Duodenal mucosa (tissue), 2 donors: Measurements from ENCODE around the gene CA4.

Source experiments
- H3K27ac ChIP-seq: one replicate; pipeline ENCODE4 v1.7.0; 2013; ENCODE audit warnings: low read depth, low read length
- H3K27me3 ChIP-seq, 2 donors: one replicate each; pipeline ENCODE4 v1.7.0; 2013; ENCODE audit warnings: low read length in 2 of 2, control low read depth in 1 of 2; ENCODE audit not compliant: insufficient read depth in 2 of 2, control insufficient read depth in 1 of 2
- H3K36me3 ChIP-seq, 2 donors: one replicate each; pipeline ENCODE4 v1.7.0; 2013; ENCODE audit warnings: low read length in 2 of 2, control low read depth in 1 of 2; ENCODE audit not compliant: insufficient read depth in 2 of 2, control insufficient read depth in 1 of 2
- H3K4me1 ChIP-seq, 2 donors: one replicate each; pipeline ENCODE4 v1.7.0; 2013; ENCODE audit warnings: low read length in 2 of 2, control low read depth in 1 of 2; ENCODE audit not compliant: insufficient read depth in 2 of 2, control insufficient read depth in 1 of 2
- H3K4me3 ChIP-seq, 2 donors: one replicate each; pipeline ENCODE4 v1.7.0; 2013; ENCODE audit warnings: low read length in 2 of 2, low read depth in 1 of 2
- H3K9ac ChIP-seq, 2 donors: one replicate each; pipeline ENCODE4 v1.7.0; 2013; ENCODE audit warnings: low read length in 2 of 2, low read depth in 1 of 2
- H3K9me3 ChIP-seq, 2 donors: one replicate each; pipeline ENCODE4 v1.7.0; 2013; ENCODE audit warnings: low read length in 2 of 2, control low read depth in 1 of 2; ENCODE audit not compliant: control insufficient read depth in 1 of 2

CA4 gene

DNA sequence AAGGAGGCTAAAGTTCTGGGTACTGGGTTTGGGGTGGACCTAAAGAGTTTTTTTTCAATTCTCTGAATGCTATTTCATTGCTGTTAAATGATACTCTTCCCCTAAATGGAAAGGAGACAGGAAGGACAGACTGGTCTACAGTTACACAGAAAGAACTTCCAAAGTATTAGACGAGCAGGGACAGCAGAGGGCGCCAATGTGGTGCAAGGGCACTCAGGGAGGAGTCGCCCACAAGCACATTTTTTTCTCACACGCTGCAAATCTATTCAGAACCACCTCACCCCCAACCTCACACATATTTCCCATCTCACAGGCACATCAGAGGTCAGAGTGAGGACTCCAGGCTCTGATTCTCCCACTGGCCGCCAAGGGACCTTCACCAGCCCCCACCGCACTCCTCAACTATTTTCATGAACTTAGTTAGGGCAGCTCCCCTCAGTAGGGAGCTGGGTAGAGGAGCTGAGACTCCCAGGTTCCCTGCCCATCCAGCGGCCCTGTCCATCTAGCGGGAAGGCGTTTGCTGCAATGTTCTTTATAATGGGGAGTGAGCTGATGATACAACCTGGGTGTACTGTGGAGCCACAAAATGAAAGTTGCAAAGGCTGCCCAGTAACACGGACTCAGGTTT lies 6.8 kb upstream of the CA4 start:
- peaks cover 47 to 55% of the 10 kb centered on the region in 2 donors for H3K27me3 ChIP-seq

DNA sequence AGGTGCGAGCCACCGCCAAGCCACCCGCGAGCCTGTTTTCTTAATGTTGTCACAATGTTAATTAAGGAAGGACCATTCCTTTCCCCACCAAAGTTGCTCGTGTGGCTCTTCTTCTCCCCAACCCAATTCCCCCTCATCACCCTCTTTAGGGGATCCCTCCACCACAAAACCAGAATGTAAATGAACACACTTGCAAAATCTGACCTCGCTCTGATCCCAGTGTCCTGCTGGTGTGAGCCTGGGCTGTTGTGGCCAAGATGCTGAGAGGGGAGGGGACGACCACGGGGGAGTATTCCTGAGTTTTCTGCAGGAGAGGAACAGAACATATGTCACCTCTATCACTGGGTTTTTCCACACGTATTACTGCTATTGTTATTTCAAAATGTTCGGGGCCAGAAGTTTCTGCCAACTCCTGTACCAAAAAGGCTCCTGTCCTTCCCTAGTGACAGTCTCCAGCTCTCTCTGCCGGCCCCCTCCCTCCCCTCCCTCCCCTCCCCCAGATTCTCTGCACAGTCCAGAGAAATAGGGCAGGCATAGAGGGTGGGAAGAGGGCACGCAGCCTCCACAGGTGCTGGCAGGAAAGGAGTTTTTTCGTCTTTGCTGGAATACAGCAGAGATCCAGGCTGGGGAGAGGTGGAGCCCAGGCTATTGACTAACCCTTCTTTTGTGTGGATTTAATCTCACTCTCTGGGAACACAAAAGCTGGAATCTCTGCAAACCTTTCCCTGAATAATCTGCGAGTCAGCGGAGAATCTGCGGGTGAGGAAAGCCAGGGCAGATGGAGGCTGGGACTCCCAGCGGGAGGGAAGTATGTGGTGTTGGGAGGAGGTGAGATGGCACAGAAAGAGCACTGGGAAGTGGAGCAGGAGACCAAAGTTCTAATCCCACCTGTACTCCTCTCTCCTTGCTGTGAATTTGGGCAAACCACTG lies 4.5 kb upstream of the CA4 start:
- Histone ChIP-seq H3K9me3 (no peaks in the 10 kb centered on the region), H3K27me3 (peaks cover 48 to 50% of the 10 kb centered on the region in 2 donors), H3K27ac (no peak overlapping the region), H3K4me1 (peaks cover 18 to 20% of the 10 kb centered on the region in 2 donors), H3K36me3 (no peaks in the 10 kb centered on the region), H3K4me3 (no peak overlapping the region), H3K9ac (no peak overlapping the region)

More for the DNA sequence above, 6.8 kb upstream of the CA4 start:
- Histone ChIP-seq H3K9ac (no peak overlapping the region), H3K27ac (no peak overlapping the region), H3K9me3 (no peaks in the 10 kb centered on the region), H3K36me3 (no peaks in the 10 kb centered on the region), H3K4me3 (peak overlapping the region; percentile 37 to 38), H3K4me1 (peaks cover 18 to 25% of the 10 kb centered on the region in 2 donors)

DNA sequence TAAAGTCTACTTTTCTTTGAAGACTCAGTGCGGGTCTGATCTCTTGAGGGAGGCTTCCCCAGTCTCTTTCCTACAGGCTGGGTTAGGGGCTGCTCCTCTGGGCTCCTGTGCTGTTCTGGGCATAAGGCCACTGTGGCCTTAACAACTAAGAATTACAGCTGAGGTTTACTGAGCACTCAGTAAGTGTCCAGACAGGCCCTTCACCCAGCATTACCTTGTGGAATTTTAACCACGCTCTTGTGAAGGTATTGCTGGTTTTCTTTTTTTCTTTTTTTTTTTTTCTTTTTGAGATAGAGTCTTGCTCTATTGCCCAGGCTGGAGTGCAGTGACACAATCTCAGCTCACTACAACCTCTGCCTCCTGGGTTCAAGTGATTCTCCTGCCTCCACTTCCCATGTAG lies 3.6 kb upstream of the CA4 start:
- Histone ChIP-seq H3K9ac (no peak overlapping the region), H3K9me3 (no peaks in the 10 kb centered on the region), H3K27ac (no peak overlapping the region), H3K4me1 (peaks cover 13 to 15% of the 10 kb centered on the region in 2 donors), H3K4me3 (no peak overlapping the region), H3K36me3 (no peaks in the 10 kb centered on the region), H3K27me3 (peaks cover 48 to 54% of the 10 kb centered on the region in 2 donors)

DNA sequence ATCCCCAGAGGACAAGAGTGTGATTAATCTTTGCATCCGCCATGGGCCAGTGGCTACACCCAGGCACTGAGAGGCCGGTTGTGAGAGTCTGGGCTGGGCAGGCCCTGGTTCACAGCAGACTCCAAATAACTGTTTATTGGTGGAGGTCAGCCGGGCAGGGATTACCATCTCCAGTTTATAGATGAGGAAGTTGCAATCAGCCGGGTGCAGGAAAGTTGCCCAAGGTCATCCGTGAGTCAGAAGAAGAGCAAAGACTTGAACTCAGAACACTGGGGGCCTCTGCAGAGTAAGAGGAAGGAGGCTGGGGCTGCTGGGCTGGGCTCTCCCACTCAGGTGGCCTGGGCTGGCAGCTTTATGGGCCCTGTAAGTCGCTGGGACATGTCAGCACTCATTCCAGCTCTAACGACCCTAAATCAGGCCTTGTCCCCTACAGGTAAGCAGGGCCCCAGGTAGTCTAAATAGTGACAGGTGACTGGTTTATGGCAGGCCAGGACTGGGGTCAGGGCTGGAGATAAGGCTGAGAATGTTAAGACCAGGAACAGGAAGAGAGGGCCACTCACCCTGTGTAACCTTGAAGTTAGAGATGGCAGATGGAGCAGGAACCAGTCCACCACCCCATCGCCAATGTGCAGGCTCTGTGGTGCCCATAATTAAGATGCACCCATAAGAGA lies 2.1 kb upstream of the CA4 start:
- no peak overlapping the region for H3K9ac ChIP-seq
- no peaks in the 10 kb centered on the region for H3K9me3 ChIP-seq
- H3K36me3 ChIP-seq: no peaks in the 10 kb centered on the region
- no peak overlapping the region for H3K4me3 ChIP-seq
- H3K27ac ChIP-seq: no peak overlapping the region
- peaks cover 51 to 62% of the 10 kb centered on the region in 2 donors for H3K27me3 ChIP-seq
- H3K4me1 ChIP-seq: peaks cover 7 to 9% of the 10 kb centered on the region in 2 donors

DNA sequence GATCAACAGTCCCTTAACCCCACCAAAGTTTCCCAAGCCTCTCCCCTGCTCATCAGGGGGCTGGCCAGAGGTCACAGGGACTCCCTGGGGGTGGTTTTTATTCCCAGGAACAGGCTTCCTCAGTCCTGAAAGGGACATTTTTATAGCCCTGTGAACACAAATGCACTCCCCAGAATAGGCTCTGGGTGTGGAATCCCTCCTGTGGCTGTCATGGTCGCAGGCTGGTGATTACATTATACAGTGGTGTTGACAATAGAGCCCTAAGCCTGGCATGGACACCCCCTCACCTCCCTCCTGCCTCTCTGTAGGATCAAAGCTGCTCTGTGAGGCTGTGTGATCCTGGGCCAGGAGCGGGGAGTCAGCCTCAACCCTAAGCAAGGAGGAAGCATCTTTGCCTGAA lies 1.4 kb upstream of the CA4 start:
- Histone ChIP-seq H3K27me3 (peaks cover 51 to 64% of the 10 kb centered on the region in 2 donors), H3K4me3 (no peak overlapping the region), H3K4me1 (peaks cover 0 to 2% of the 10 kb centered on the region in 2 donors), H3K9me3 (no peaks in the 10 kb centered on the region), H3K27ac (no peak overlapping the region), H3K36me3 (no peaks in the 10 kb centered on the region), H3K9ac (no peak overlapping the region)

DNA sequence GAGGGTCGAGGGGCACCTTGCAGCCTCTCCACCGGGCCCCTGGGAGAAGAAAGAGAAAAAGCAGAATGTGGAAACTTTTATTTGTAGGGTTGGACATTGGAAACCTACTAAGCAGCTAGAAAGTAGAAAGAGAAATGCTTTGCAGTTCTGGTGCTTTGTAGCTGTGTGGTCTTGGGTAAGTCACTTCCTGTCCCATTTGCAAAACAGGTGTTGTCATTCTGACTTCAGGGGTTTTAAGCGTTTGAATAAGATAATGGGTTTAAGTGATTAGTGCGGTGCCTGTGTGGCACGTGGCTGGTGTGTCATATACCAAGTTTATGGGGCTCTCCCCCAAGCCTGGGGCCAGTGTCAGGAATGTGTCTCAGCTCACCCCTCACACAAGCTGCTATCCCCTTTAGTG lies 1.6 kb downstream of the CA4 start:
- Histone ChIP-seq H3K9me3 (no peaks in the 10 kb centered on the region), H3K36me3 (no peaks in the 10 kb centered on the region), H3K4me3 (peak overlapping the region in 1 of 2 donors; percentile 50), H3K4me1 (no peaks in the 10 kb centered on the region), H3K9ac (no peak overlapping the region), H3K27me3 (peaks cover 44 to 55% of the 10 kb centered on the region in 2 donors), H3K27ac (no peak overlapping the region)

DNA sequence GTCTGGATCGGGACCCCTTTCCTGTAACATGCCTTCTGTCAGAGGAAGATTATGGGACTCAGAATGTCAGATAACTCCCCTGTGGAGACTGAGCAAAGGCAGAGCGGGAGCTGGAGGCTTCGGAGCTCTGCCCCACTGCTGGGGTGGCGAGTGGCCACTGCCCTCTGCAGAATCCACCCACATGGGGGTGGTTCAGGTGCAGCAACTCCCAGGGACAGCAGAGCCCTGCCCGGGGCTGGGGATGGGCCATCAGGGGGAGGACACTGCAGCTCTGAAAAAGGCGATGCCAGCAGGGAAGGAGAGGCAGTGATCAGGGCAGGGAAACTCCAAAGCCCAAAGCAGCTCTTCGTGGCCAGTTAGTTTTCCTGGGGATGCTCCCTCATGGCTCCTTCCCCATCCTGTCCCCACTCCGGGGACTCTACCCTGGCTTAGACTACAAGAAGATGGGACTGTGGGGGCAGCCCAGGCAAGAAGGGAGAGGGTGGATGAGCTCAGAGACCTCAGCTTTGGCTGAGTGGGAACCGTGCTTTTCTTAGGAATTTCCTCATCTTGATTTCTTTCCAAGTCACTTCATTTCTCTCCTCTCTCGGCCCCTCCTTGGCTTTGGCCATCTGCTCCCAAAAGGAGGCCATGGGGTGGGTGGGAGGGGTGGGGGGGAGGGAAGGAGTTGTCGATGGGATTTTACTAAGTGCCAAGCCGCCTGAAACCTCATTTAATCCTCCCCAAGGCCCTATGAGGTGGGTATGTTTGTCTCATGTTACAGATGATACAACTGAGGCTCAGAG lies 4.0 kb downstream of the CA4 start:
- H3K9ac ChIP-seq: no peak overlapping the region
- peaks cover 40 to 50% of the 10 kb centered on the region in 2 donors for H3K27me3 ChIP-seq
- no peaks in the 10 kb centered on the region for H3K9me3 ChIP-seq
- H3K4me1 ChIP-seq: no peaks in the 10 kb centered on the region
- H3K4me3 ChIP-seq: no peak overlapping the region
- no peaks in the 10 kb centered on the region for H3K36me3 ChIP-seq
- no peak overlapping the region for H3K27ac ChIP-seq

DNA sequence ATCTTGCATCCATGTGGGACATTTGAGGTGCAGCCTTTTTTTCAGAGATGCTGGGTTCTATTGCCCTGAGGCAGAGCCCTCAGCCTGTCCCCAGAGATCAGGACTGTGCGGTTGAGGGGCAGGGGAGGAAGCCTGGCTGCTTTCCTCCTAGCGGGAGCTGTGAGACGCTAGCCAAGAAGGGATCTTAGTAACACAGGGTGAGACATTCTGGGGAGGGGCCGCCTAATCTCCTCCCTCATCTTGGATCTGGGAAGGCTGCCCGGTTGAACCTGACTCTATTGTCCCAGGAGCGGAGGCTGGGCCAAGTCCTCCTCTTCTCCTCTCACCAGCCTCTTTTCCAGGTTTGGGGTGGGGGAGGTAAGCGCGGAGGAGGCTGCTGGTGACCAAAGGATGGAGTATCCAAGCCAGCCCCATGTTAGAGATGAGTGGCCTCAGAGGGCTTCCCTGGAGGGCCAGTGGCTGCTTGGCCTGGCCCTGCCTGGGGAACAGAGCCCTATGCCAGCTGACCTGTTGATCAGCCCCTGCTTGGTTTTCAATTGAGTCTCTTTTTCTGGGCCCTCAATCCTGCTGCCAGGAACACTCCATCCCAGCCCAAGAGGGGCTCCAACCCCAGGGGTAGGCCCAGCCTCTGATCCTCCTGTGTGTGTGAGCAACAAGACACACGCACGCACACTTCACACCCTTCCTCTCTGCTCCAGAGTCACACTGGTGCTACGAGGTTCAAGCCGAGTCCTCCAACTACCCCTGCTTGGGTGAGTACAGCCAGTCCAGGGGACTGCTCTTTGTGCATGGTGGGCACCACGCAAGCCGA lies 5.0 kb downstream of the CA4 start:
- H3K27ac ChIP-seq: no peak overlapping the region
- no peaks in the 10 kb centered on the region for H3K9me3 ChIP-seq
- H3K36me3 ChIP-seq: no peaks in the 10 kb centered on the region
- H3K27me3 ChIP-seq: peaks cover 29 to 46% of the 10 kb centered on the region in 2 donors
- no peak overlapping the region for H3K4me3 ChIP-seq
- no peaks in the 10 kb centered on the region for H3K4me1 ChIP-seq
- H3K9ac ChIP-seq: no peak overlapping the region

DNA sequence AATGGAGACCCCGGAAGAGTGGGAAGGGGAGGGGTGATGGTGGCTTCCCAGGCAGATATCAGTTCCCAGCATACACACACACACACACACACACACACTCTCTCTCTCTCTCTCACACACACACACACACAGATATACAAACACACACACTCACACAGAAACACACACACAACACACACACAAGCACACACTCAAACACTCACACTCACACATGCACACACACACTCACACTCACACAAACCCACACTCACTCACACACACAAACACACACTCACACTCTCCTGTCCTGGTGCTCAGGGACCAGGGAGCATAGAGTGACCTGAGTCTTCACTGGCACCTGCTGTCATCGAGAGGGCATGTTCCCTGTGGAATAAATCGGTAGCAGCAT lies 5.6 kb downstream of the CA4 start:
- H3K9me3 ChIP-seq: no peaks in the 10 kb centered on the region
- no peak overlapping the region for H3K9ac ChIP-seq
- no peak overlapping the region for H3K4me3 ChIP-seq
- H3K4me1 ChIP-seq: no peaks in the 10 kb centered on the region
- no peaks in the 10 kb centered on the region for H3K36me3 ChIP-seq
- no peak overlapping the region for H3K27ac ChIP-seq
- H3K27me3 ChIP-seq: peaks cover 23 to 42% of the 10 kb centered on the region in 2 donors
